Measurements from ENCODE around the gene ANK3. TPM values are rescaled to one million over a fixed set of nuclear protein-coding genes. Genes with fewer than 3 reads are reported as not detected.

The ANK3 gene
- total and polyA plus RNA-seq, 2 experiments from 2014 or later = 46.5 to 85.2 TPM

DNA sequence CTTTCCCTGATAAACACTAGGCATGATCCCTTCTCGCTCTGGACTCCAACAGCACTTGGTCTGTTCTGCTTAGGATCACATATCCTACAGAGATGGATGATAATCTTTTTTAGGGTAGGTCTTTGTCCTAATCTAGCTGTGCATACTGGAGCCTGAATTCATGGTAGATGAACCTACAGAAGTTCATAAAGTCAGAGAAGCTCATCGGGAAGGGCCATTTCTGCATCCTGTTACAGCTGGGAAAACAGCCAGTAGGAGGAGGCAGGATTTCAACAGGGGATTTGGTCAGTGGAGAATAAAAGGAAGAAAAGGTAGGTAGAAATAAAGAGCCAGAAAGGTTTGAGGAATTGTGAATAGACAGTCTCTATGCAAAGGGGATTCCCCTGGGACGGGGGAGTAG lies 101.4 kb downstream of the ANK3 start:
- ATAC-seq (no peak; the same call in 2 of the 3 replicates), DNase-seq (ENCODE audit: low spot score) (no peak)
- no peak overlapping the region for H3K4me3 ChIP-seq
- Mint-ChIP-seq H3K36me3 (ENCODE audit: low read depth) (no peaks in the 10 kb centered on the region), H3K9me3 (no peaks in the 10 kb centered on the region), H3K4me3 (no peak overlapping the region), H3K27me3 (ENCODE audit: insufficient read depth, low read depth, poor library complexity) (no peaks in the 10 kb centered on the region), H3K4me1 (peaks cover 11% of the 10 kb centered on the region; the same call in 2 of the 3 replicates), H3K27ac (no peak overlapping the region)
- H3K4me2 ChIP-seq = no peak overlapping the region
- no peaks in the 10 kb centered on the region for H4K20me1 ChIP-seq (replicated peaks; ENCODE audit: insufficient read depth)
- H3K27me3 ChIP-seq (ENCODE audit: insufficient read depth) = no peaks in the 10 kb centered on the region
- H2AFZ ChIP-seq = no peak overlapping the region
- no peaks in the 10 kb centered on the region for H3K4me1 ChIP-seq (ENCODE audit: insufficient read depth)
- H3K27ac ChIP-seq (ENCODE audit: low read depth) = no peak overlapping the region
- no peaks in the 10 kb centered on the region for H3K9me2 ChIP-seq (ENCODE audit: insufficient read depth)
- H3K79me2 ChIP-seq (replicated peaks; ENCODE audit: insufficient read depth) = no peaks in the 10 kb centered on the region
- H3F3A ChIP-seq (replicated peaks; ENCODE audit: low read depth) = no peaks in the 10 kb centered on the region
- TF ChIP-seq STAT1 (IDR thresholded peaks at IDR 0.05; ENCODE audit: unreplicated experiment) (no peak), EZH2 (IDR thresholded peaks at IDR 0.05; ENCODE audit: low read depth, unreplicated experiment) (no peak), ZNF114 (CRISPR knock-in tag; IDR thresholded peaks at IDR 0.05) (no peak), NANOG (IDR thresholded peaks at IDR 0.05; ENCODE audit: borderline replicate concordance) (no peak), JUNB (IDR thresholded peaks at IDR 0.05; ENCODE audit: unreplicated experiment) (no peak), CREB1 (CRISPR knock-in tag; IDR thresholded peaks at IDR 0.05; ENCODE audit: low read depth) (no peak), EZH2phosphoT487 (IDR thresholded peaks at IDR 0.05; ENCODE audit: unreplicated experiment) (no peak), ZNF331 (CRISPR knock-in tag; IDR thresholded peaks at IDR 0.05; ENCODE audit: low read depth) (no peak), POLR2AphosphoS5 (IDR thresholded peaks at IDR 0.05; ENCODE audit: low read depth) (no peak)
- TF ChIP-seq, protein P1, sequence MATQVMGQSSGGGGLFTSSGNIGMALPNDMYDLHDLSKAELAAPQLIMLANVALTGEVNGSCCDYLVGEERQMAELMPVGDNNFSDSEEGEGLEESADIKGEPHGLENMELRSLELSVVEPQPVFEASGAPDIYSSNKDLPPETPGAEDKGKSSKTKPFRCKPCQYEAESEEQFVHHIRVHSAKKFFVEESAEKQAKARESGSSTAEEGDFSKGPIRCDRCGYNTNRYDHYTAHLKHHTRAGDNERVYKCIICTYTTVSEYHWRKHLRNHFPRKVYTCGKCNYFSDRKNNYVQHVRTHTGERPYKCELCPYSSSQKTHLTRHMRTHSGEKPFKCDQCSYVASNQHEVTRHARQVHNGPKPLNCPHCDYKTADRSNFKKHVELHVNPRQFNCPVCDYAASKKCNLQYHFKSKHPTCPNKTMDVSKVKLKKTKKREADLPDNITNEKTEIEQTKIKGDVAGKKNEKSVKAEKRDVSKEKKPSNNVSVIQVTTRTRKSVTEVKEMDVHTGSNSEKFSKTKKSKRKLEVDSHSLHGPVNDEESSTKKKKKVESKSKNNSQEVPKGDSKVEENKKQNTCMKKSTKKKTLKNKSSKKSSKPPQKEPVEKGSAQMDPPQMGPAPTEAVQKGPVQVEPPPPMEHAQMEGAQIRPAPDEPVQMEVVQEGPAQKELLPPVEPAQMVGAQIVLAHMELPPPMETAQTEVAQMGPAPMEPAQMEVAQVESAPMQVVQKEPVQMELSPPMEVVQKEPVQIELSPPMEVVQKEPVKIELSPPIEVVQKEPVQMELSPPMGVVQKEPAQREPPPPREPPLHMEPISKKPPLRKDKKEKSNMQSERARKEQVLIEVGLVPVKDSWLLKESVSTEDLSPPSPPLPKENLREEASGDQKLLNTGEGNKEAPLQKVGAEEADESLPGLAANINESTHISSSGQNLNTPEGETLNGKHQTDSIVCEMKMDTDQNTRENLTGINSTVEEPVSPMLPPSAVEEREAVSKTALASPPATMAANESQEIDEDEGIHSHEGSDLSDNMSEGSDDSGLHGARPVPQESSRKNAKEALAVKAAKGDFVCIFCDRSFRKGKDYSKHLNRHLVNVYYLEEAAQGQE (IDR thresholded peaks at IDR 0.05; ENCODE audit: unreplicated experiment) = no peak
- TF ChIP-seq, protein P2, sequence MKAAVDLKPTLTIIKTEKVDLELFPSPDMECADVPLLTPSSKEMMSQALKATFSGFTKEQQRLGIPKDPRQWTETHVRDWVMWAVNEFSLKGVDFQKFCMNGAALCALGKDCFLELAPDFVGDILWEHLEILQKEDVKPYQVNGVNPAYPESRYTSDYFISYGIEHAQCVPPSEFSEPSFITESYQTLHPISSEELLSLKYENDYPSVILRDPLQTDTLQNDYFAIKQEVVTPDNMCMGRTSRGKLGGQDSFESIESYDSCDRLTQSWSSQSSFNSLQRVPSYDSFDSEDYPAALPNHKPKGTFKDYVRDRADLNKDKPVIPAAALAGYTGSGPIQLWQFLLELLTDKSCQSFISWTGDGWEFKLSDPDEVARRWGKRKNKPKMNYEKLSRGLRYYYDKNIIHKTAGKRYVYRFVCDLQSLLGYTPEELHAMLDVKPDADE (IDR thresholded peaks at IDR 0.05) = no peak
- H3K36me3 ChIP-seq (ENCODE audit: insufficient read depth) = no peaks in the 10 kb centered on the region

DNA sequence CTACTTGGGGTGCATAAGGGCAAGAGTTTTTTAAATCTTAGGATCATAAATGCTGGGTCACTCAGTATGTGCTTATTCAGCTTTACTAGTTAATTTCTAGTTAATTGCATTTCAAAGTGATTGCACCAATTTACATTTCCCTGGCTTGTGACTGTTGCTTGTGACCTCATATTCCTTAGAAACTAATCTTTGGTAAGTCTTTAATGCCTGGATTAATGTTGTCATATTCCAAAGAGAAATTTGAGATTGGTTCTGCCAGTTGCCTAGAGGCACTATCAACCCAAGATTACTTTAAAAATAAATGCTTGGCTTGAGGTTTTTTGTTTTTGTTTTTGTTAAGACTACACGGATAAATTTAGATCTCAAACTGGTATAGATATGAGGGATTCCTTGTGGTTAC lies 103.1 kb downstream of the ANK3 start:
- Mint-ChIP-seq H3K36me3 (ENCODE audit: low read depth) (no peaks in the 10 kb centered on the region), H3K9me3 (no peaks in the 10 kb centered on the region), H3K27me3 (ENCODE audit: insufficient read depth, low read depth, poor library complexity) (no peaks in the 10 kb centered on the region), H3K4me1 (peaks cover 16% of the 10 kb centered on the region; the same call in 2 of the 3 replicates), H3K27ac (no peak overlapping the region), H3K4me3 (no peak overlapping the region)
- ATAC-seq (no peak), DNase-seq (ENCODE audit: low spot score) (no peak)
- H3K4me1 ChIP-seq (ENCODE audit: insufficient read depth) = peaks cover 6% of the 10 kb centered on the region
- no peak overlapping the region for H2AFZ ChIP-seq
- no peaks in the 10 kb centered on the region for H3K79me2 ChIP-seq (replicated peaks; ENCODE audit: insufficient read depth)
- no peaks in the 10 kb centered on the region for H3K9me2 ChIP-seq (ENCODE audit: insufficient read depth)
- H3F3A ChIP-seq (replicated peaks; ENCODE audit: low read depth) = no peaks in the 10 kb centered on the region
- no peak overlapping the region for H3K4me3 ChIP-seq
- no peak overlapping the region for H3K4me2 ChIP-seq
- no peaks in the 10 kb centered on the region for H3K27me3 ChIP-seq (ENCODE audit: insufficient read depth)
- no peaks in the 10 kb centered on the region for H4K20me1 ChIP-seq (replicated peaks; ENCODE audit: insufficient read depth)
- H3K36me3 ChIP-seq (ENCODE audit: insufficient read depth) = no peaks in the 10 kb centered on the region
- H3K27ac ChIP-seq (ENCODE audit: low read depth) = no peak overlapping the region
- TF ChIP-seq CREB1 (CRISPR knock-in tag; IDR thresholded peaks at IDR 0.05; ENCODE audit: low read depth) (no peak), ZNF331 (CRISPR knock-in tag; IDR thresholded peaks at IDR 0.05; ENCODE audit: low read depth) (no peak), ZNF114 (CRISPR knock-in tag; IDR thresholded peaks at IDR 0.05) (no peak)
- TF ChIP-seq, protein P3, sequence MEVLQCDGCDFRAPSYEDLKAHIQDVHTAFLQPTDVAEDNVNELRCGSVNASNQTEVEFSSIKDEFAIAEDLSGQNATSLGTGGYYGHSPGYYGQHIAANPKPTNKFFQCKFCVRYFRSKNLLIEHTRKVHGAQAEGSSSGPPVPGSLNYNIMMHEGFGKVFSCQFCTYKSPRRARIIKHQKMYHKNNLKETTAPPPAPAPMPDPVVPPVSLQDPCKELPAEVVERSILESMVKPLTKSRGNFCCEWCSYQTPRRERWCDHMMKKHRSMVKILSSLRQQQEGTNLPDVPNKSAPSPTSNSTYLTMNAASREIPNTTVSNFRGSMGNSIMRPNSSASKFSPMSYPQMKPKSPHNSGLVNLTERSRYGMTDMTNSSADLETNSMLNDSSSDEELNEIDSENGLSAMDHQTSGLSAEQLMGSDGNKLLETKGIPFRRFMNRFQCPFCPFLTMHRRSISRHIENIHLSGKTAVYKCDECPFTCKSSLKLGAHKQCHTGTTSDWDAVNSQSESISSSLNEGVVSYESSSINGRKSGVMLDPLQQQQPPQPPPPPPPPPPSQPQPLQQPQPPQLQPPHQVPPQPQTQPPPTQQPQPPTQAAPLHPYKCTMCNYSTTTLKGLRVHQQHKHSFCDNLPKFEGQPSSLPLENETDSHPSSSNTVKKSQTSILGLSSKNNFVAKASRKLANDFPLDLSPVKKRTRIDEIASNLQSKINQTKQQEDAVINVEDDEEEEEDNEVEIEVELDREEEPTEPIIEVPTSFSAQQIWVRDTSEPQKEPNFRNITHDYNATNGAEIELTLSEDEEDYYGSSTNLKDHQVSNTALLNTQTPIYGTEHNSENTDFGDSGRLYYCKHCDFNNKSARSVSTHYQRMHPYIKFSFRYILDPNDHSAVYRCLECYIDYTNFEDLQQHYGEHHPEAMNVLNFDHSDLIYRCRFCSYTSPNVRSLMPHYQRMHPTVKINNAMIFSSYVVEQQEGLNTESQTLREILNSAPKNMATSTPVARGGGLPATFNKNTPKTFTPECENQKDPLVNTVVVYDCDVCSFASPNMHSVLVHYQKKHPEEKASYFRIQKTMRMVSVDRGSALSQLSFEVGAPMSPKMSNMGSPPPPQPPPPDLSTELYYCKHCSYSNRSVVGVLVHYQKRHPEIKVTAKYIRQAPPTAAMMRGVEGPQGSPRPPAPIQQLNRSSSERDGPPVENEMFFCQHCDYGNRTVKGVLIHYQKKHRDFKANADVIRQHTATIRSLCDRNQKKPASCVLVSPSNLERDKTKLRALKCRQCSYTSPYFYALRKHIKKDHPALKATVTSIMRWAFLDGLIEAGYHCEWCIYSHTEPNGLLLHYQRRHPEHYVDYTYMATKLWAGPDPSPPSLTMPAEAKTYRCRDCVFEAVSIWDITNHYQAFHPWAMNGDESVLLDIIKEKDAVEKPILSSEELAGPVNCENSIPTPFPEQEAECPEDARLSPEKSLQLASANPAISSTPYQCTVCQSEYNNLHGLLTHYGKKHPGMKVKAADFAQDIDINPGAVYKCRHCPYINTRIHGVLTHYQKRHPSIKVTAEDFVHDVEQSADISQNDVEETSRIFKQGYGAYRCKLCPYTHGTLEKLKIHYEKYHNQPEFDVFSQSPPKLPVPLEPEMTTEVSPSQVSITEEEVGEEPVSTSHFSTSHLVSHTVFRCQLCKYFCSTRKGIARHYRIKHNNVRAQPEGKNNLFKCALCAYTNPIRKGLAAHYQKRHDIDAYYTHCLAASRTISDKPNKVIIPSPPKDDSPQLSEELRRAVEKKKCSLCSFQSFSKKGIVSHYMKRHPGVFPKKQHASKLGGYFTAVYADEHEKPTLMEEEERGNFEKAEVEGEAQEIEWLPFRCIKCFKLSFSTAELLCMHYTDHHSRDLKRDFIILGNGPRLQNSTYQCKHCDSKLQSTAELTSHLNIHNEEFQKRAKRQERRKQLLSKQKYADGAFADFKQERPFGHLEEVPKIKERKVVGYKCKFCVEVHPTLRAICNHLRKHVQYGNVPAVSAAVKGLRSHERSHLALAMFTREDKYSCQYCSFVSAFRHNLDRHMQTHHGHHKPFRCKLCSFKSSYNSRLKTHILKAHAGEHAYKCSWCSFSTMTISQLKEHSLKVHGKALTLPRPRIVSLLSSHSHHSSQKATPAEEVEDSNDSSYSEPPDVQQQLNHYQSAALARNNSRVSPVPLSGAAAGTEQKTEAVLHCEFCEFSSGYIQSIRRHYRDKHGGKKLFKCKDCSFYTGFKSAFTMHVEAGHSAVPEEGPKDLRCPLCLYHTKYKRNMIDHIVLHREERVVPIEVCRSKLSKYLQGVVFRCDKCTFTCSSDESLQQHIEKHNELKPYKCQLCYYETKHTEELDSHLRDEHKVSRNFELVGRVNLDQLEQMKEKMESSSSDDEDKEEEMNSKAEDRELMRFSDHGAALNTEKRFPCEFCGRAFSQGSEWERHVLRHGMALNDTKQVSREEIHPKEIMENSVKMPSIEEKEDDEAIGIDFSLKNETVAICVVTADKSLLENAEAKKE (CRISPR knock-in tag; IDR thresholded peaks at IDR 0.05) = no peak

Data from GM23338 (cell line).